ENCODE measurements around the gene DOK7.

The DOK7 gene

GRCh38 chr4:3427134-3427476, 36.0 kb upstream of the DOK7 start:
- H3K27ac ChIP-seq (ENCODE audit: low read depth, low read length), result no peak overlapping the region
- no peaks in the 10 kb centered on the region for H3K9me3 ChIP-seq (ENCODE audit: control insufficient read depth in 5 of 5, low read length in 5 of 5)
- H3K4me3 ChIP-seq (ENCODE audit: low read depth in 1 of 5, low read length in 5 of 5), result no peak overlapping the region
- H3K9ac ChIP-seq (ENCODE audit: low read length in 5 of 5), result no peak overlapping the region
- no peaks in the 10 kb centered on the region for H3K4me1 ChIP-seq (ENCODE audit: control insufficient read depth in 5 of 5, insufficient read depth in 5 of 5, low read length in 5 of 5)
- H3K27me3 ChIP-seq (ENCODE audit: control insufficient read depth in 5 of 5, insufficient read depth in 4 of 5, low read length in 5 of 5), result no peaks in the 10 kb centered on the region
- H3K36me3 ChIP-seq (ENCODE audit: control insufficient read depth in 5 of 5, insufficient read depth in 5 of 5, low read length in 5 of 5), result peaks cover 0 to 87% (median 76%) of the 10 kb centered on the region in 5 donors

- Histone ChIP-seq H3K9ac (ENCODE audit: low read length in 5 of 5) (no peak overlapping the region), H3K36me3 (ENCODE audit: control insufficient read depth in 5 of 5, insufficient read depth in 5 of 5, low read length in 5 of 5) (peaks cover 0 to 86% (median 69%) of the 10 kb centered on the region in 5 donors)
These were observed 35.2 kb upstream of the DOK7 start for GRCh38 chr4:3427706-3428446.

GRCh38 chr4:3429651-3430050, 33.5 kb upstream of the DOK7 start:
- Histone ChIP-seq H3K4me1 (ENCODE audit: control insufficient read depth in 5 of 5, insufficient read depth in 5 of 5, low read length in 5 of 5) (no peaks in the 10 kb centered on the region), H3K9me3 (ENCODE audit: control insufficient read depth in 5 of 5, low read length in 5 of 5) (no peaks in the 10 kb centered on the region), H3K27me3 (ENCODE audit: control insufficient read depth in 5 of 5, insufficient read depth in 4 of 5, low read length in 5 of 5) (no peaks in the 10 kb centered on the region), H3K36me3 (ENCODE audit: control insufficient read depth in 5 of 5, insufficient read depth in 5 of 5, low read length in 5 of 5) (peaks cover 0 to 78% (median 59%) of the 10 kb centered on the region in 5 donors), H3K9ac (ENCODE audit: low read length in 5 of 5) (no peak overlapping the region), H3K27ac (ENCODE audit: low read depth, low read length) (no peak overlapping the region), H3K4me3 (ENCODE audit: low read depth in 1 of 5, low read length in 5 of 5) (no peak overlapping the region)

More at GRCh38 chr4:3427706-3428446, 35.2 kb upstream of the DOK7 start:
- Histone ChIP-seq H3K4me3 (ENCODE audit: low read depth in 1 of 5, low read length in 5 of 5) (no peak overlapping the region), H3K9me3 (ENCODE audit: control insufficient read depth in 5 of 5, low read length in 5 of 5) (no peaks in the 10 kb centered on the region), H3K4me1 (ENCODE audit: control insufficient read depth in 5 of 5, insufficient read depth in 5 of 5, low read length in 5 of 5) (no peaks in the 10 kb centered on the region), H3K27ac (ENCODE audit: low read depth, low read length) (no peak overlapping the region), H3K27me3 (ENCODE audit: control insufficient read depth in 5 of 5, insufficient read depth in 4 of 5, low read length in 5 of 5) (no peaks in the 10 kb centered on the region)

- no peaks in the 10 kb centered on the region for H3K9me3 ChIP-seq (ENCODE audit: control insufficient read depth in 5 of 5, low read length in 5 of 5)
- no peaks in the 10 kb centered on the region for H3K27me3 ChIP-seq (ENCODE audit: control insufficient read depth in 5 of 5, insufficient read depth in 4 of 5, low read length in 5 of 5)
- no peak overlapping the region for H3K27ac ChIP-seq (ENCODE audit: low read depth, low read length)
- no peak overlapping the region for H3K9ac ChIP-seq (ENCODE audit: low read length in 5 of 5)
- peaks cover 0 to 72% (median 53%) of the 10 kb centered on the region in 5 donors for H3K36me3 ChIP-seq (ENCODE audit: control insufficient read depth in 5 of 5, insufficient read depth in 5 of 5, low read length in 5 of 5)
- H3K4me3 ChIP-seq (ENCODE audit: low read depth in 1 of 5, low read length in 5 of 5), result no peak overlapping the region
- no peaks in the 10 kb centered on the region for H3K4me1 ChIP-seq (ENCODE audit: control insufficient read depth in 5 of 5, insufficient read depth in 5 of 5, low read length in 5 of 5)
These were observed 32.6 kb upstream of the DOK7 start for GRCh38 chr4:3430524-3430923.

GRCh38 chr4:3431446-3431993, 31.6 kb upstream of the DOK7 start:
- Histone ChIP-seq H3K27me3 (ENCODE audit: control insufficient read depth in 5 of 5, insufficient read depth in 4 of 5, low read length in 5 of 5) (no peaks in the 10 kb centered on the region), H3K36me3 (ENCODE audit: control insufficient read depth in 5 of 5, insufficient read depth in 5 of 5, low read length in 5 of 5) (peaks cover 0 to 68% (median 52%) of the 10 kb centered on the region in 5 donors), H3K4me1 (ENCODE audit: control insufficient read depth in 5 of 5, insufficient read depth in 5 of 5, low read length in 5 of 5) (no peaks in the 10 kb centered on the region), H3K9ac (ENCODE audit: low read length in 5 of 5) (no peak overlapping the region), H3K9me3 (ENCODE audit: control insufficient read depth in 5 of 5, low read length in 5 of 5) (no peaks in the 10 kb centered on the region), H3K27ac (ENCODE audit: low read depth, low read length) (no peak overlapping the region), H3K4me3 (ENCODE audit: low read depth in 1 of 5, low read length in 5 of 5) (no peak overlapping the region)

- Histone ChIP-seq H3K36me3 (ENCODE audit: control insufficient read depth in 5 of 5, insufficient read depth in 5 of 5, low read length in 5 of 5) (peaks cover 0 to 60% (median 45%) of the 10 kb centered on the region in 5 donors), H3K9me3 (ENCODE audit: control insufficient read depth in 5 of 5, low read length in 5 of 5) (no peaks in the 10 kb centered on the region), H3K9ac (ENCODE audit: low read length in 5 of 5) (no peak overlapping the region), H3K27me3 (ENCODE audit: control insufficient read depth in 5 of 5, insufficient read depth in 4 of 5, low read length in 5 of 5) (no peaks in the 10 kb centered on the region), H3K27ac (ENCODE audit: low read depth, low read length) (no peak overlapping the region), H3K4me1 (ENCODE audit: control insufficient read depth in 5 of 5, insufficient read depth in 5 of 5, low read length in 5 of 5) (peaks cover 0 to 2% (median 0%) of the 10 kb centered on the region in 5 donors), H3K4me3 (ENCODE audit: low read depth in 1 of 5, low read length in 5 of 5) (no peak overlapping the region)
These were observed 30.7 kb upstream of the DOK7 start for GRCh38 chr4:3432381-3432790.

- no peak overlapping the region for H3K9ac ChIP-seq (ENCODE audit: low read length in 5 of 5)
- peaks cover 0 to 52% (median 40%) of the 10 kb centered on the region in 5 donors for H3K36me3 ChIP-seq (ENCODE audit: control insufficient read depth in 5 of 5, insufficient read depth in 5 of 5, low read length in 5 of 5)
- H3K4me1 ChIP-seq (ENCODE audit: control insufficient read depth in 5 of 5, insufficient read depth in 5 of 5, low read length in 5 of 5), result peaks cover 0 to 11% (median 4%) of the 10 kb centered on the region in 5 donors
- no peaks in the 10 kb centered on the region for H3K9me3 ChIP-seq (ENCODE audit: control insufficient read depth in 5 of 5, low read length in 5 of 5)
- H3K4me3 ChIP-seq (ENCODE audit: low read depth in 1 of 5, low read length in 5 of 5), result no peak overlapping the region
- H3K27ac ChIP-seq (ENCODE audit: low read depth, low read length), result no peak overlapping the region
- no peaks in the 10 kb centered on the region for H3K27me3 ChIP-seq (ENCODE audit: control insufficient read depth in 5 of 5, insufficient read depth in 4 of 5, low read length in 5 of 5)
These were observed 29.8 kb upstream of the DOK7 start for GRCh38 chr4:3433138-3433869.

- H3K9me3 ChIP-seq (ENCODE audit: control insufficient read depth in 5 of 5, low read length in 5 of 5), result no peaks in the 10 kb centered on the region
- H3K4me3 ChIP-seq (ENCODE audit: low read depth in 1 of 5, low read length in 5 of 5), result no peak overlapping the region
- peaks cover 0 to 36% (median 24%) of the 10 kb centered on the region in 5 donors for H3K36me3 ChIP-seq (ENCODE audit: control insufficient read depth in 5 of 5, insufficient read depth in 5 of 5, low read length in 5 of 5)
- H3K4me1 ChIP-seq (ENCODE audit: control insufficient read depth in 5 of 5, insufficient read depth in 5 of 5, low read length in 5 of 5), result peaks cover 0 to 17% (median 4%) of the 10 kb centered on the region in 5 donors
- no peaks in the 10 kb centered on the region for H3K27me3 ChIP-seq (ENCODE audit: control insufficient read depth in 5 of 5, insufficient read depth in 4 of 5, low read length in 5 of 5)
- H3K27ac ChIP-seq (ENCODE audit: low read depth, low read length), result no peak overlapping the region
- no peak overlapping the region for H3K9ac ChIP-seq (ENCODE audit: low read length in 5 of 5)
These were observed 28.0 kb upstream of the DOK7 start for GRCh38 chr4:3434881-3435685.

GRCh38 chr4:3435686-3435956, 27.5 kb upstream of the DOK7 start:
- Histone ChIP-seq H3K4me1 (ENCODE audit: control insufficient read depth in 5 of 5, insufficient read depth in 5 of 5, low read length in 5 of 5) (peaks cover 0 to 17% (median 4%) of the 10 kb centered on the region in 5 donors), H3K27me3 (ENCODE audit: control insufficient read depth in 5 of 5, insufficient read depth in 4 of 5, low read length in 5 of 5) (no peaks in the 10 kb centered on the region), H3K36me3 (ENCODE audit: control insufficient read depth in 5 of 5, insufficient read depth in 5 of 5, low read length in 5 of 5) (peaks cover 0 to 31% (median 19%) of the 10 kb centered on the region in 5 donors), H3K9ac (ENCODE audit: low read length in 5 of 5) (no peak overlapping the region), H3K4me3 (ENCODE audit: low read depth in 1 of 5, low read length in 5 of 5) (no peak overlapping the region), H3K9me3 (ENCODE audit: control insufficient read depth in 5 of 5, low read length in 5 of 5) (no peaks in the 10 kb centered on the region), H3K27ac (ENCODE audit: low read depth, low read length) (no peak overlapping the region)
